ENCODE measurements around the gene GADL1.

DNA sequence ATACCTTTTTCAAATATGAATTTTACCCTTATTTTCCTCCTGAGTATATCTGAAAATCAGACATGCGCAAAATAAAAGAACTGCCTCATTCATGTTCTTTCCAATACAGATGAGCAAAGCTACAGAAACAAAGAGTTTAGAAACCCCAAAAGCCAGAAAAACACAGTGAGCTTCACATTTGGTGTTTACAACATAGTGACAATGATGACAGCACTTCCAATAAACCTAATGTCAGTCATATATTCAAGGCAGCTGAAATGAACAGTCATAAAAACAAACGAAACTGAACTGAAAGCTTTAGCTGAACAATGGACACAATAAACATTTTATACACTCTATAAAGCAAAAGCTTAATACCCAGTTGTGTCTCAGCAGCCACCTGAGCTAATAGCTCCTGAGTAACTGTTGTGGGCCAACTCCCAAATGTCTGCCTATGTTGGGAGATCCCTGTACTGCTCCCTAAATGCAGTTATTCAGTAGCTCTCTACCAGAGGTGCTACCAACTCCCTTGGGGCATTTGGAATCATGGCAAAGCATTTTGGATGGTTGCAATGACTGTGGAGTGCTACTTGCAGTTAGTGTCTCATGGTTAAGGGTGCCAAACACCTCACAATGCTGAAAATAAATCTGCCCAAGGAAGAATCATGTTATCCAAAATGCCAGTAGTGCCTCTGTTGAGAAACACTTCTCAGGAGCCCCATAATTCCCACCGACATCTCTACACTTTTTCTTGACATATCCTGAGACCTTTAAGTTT is 156.5 kb downstream of the GADL1 start:
- TF ChIP-seq POLR2A (IDR thresholded peaks at IDR 0.05; ENCODE audit: low read length) (no peak), SMC3 (IDR thresholded peaks at IDR 0.05) (no peak), POLR2AphosphoS2 (conservative IDR thresholded peaks at IDR 0.05; ENCODE audit: low read length) (no peak), ZFP36 (IDR thresholded peaks at IDR 0.05; ENCODE audit: borderline replicate concordance, partially characterized antibody) (no peak), NPAS2 (CRISPR knock-in tag; IDR thresholded peaks at IDR 0.05; ENCODE audit: borderline replicate concordance) (no peak), MAZ (IDR thresholded peaks at IDR 0.05; ENCODE audit: borderline replicate concordance, low read depth, low read length) (no peak), RAD21 (conservative IDR thresholded peaks at IDR 0.05 in 1 of 2, IDR thresholded peaks at IDR 0.05 in 1 of 2) (no peak), RFX5 (IDR thresholded peaks at IDR 0.05) (no peak), GATA3 (IDR thresholded peaks at IDR 0.05; ENCODE audit: borderline replicate concordance) (no peak), EP300 (IDR thresholded peaks at IDR 0.05) (no peak), CBX2 (IDR thresholded peaks at IDR 0.05; ENCODE audit: borderline replicate concordance, low read depth) (no peak)
- TF ChIP-seq, protein P1, sequence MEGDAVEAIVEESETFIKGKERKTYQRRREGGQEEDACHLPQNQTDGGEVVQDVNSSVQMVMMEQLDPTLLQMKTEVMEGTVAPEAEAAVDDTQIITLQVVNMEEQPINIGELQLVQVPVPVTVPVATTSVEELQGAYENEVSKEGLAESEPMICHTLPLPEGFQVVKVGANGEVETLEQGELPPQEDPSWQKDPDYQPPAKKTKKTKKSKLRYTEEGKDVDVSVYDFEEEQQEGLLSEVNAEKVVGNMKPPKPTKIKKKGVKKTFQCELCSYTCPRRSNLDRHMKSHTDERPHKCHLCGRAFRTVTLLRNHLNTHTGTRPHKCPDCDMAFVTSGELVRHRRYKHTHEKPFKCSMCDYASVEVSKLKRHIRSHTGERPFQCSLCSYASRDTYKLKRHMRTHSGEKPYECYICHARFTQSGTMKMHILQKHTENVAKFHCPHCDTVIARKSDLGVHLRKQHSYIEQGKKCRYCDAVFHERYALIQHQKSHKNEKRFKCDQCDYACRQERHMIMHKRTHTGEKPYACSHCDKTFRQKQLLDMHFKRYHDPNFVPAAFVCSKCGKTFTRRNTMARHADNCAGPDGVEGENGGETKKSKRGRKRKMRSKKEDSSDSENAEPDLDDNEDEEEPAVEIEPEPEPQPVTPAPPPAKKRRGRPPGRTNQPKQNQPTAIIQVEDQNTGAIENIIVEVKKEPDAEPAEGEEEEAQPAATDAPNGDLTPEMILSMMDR (IDR thresholded peaks at IDR 0.05) = no peak
- TF ChIP-seq, protein P2, sequence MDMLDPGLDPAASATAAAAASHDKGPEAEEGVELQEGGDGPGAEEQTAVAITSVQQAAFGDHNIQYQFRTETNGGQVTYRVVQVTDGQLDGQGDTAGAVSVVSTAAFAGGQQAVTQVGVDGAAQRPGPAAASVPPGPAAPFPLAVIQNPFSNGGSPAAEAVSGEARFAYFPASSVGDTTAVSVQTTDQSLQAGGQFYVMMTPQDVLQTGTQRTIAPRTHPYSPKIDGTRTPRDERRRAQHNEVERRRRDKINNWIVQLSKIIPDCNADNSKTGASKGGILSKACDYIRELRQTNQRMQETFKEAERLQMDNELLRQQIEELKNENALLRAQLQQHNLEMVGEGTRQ (IDR thresholded peaks at IDR 0.05) = no peak

Measured in A549 (cell line).